GM12878 (cell line): Measurements from ENCODE around the gene FAM111B. TPM values are rescaled to one million over a fixed set of nuclear protein-coding genes. Genes with fewer than 3 reads are reported as not detected.

Source experiments
- ATAC-seq: fragments of 200-7000 bp; cut with Tn5 transposase; 3 replicates; pipeline ENCODE4 v1.9.1; 2020; ENCODE audit warnings: mild to moderate bottlenecking, moderate library complexity
- BruUV-seq: library from RNA; stranded (reverse); fragments of 400-500 nt; replicated peaks from 2 replicates; lab custom pipeline; 2021; lab: Mats Ljungman, UMichigan
- CTCF ChIA-PET: fragments of 300-600 bp; sonication (Branson Sonifier 250); formaldehyde crosslinking; extraction: SDS; loops from one replicate; lab custom pipeline; 2021; ENCODE audit warnings: inconsistent platforms; lab: Yijun Ruan, JAX
- POLR2A ChIA-PET: fragments of 350-600 bp; formaldehyde crosslinking; extraction: SDS; loops from one replicate; lab custom pipeline; 2021; ENCODE audit warnings: inconsistent platforms; lab: Charles Lee
- RAD21 ChIA-PET: fragments of 300-600 bp; sonication (Branson Sonifier 250); formaldehyde crosslinking; loops from one replicate; lab custom pipeline; 2023; ENCODE audit warnings: antibody characterized with exemption; ENCODE audit not compliant: unreplicated experiment; lab: Charles Lee
- SMC1A ChIA-PET: fragments of 300-600 bp; sonication (Branson Sonifier 250); formaldehyde crosslinking; loops from one replicate; lab custom pipeline; 2023; ENCODE audit not compliant: unreplicated experiment, uncharacterized antibody; lab: Charles Lee
- DNase-seq: peaks from one replicate; pipeline ENCODE4 v3.0.0-alpha.2; 2011; ENCODE audit warnings: low read depth, low spot score
- FAIRE-seq: peaks from 3 replicates; lab custom pipeline; 2011; peaks lifted over from hg19 to GRCh38; lab: Jason Lieb, UNC
- H2AFZ ChIP-seq: 2 replicates; pipeline ENCODE4 v1.6.0; 2011; ENCODE audit warnings: low read depth, low read length, control low read depth; ENCODE audit not compliant: control insufficient read depth
- H3K27ac ChIP-seq: 2 replicates; pipeline ENCODE4 v1.5.1; 2011; ENCODE audit warnings: control low read depth; ENCODE audit not compliant: control insufficient read depth, insufficient read depth
- H3K27me3 ChIP-seq, 2 experiments: replicated peaks in 1 of 2; 2 replicates each; pipeline versions ENCODE4 v1.6.0 to v1.6.1; 2011; ENCODE audit warnings: low read length in 1 of 2; ENCODE audit not compliant: control insufficient read depth in 2 of 2, insufficient read depth in 2 of 2
- H3K36me3 ChIP-seq, 2 experiments: 2 replicates each; pipeline ENCODE4 v1.5.1; 2011; ENCODE audit warnings: low read length in 1 of 2; ENCODE audit not compliant: control insufficient read depth in 2 of 2, insufficient read depth in 2 of 2
- H3K4me1 ChIP-seq: 2 replicates; pipeline ENCODE4 v1.6.1; 2011; ENCODE audit warnings: mild to moderate bottlenecking, low read length, moderate library complexity, mixed read lengths; ENCODE audit not compliant: control insufficient read depth, insufficient read depth
- H3K4me2 ChIP-seq: 2 replicates; pipeline ENCODE4 v1.6.0; 2011; ENCODE audit warnings: control low read depth; ENCODE audit not compliant: control insufficient read depth, insufficient read depth
- H3K4me3 ChIP-seq: fragments of 200-600 bp; sonication (generic); 2 replicates; pipeline ENCODE4 v1.5.1; 2016
- H3K79me2 ChIP-seq: 2 replicates; pipeline ENCODE4 v1.6.0; 2011; ENCODE audit warnings: low read length; ENCODE audit not compliant: control insufficient read depth, insufficient read depth
- H3K9ac ChIP-seq: 2 replicates; pipeline ENCODE4 v1.8.0; 2011; ENCODE audit warnings: low read length, control low read depth, mixed read lengths; ENCODE audit not compliant: control insufficient read depth, insufficient read depth
- H3K9me3 ChIP-seq: replicated peaks from 3 replicates; pipeline ENCODE4 v1.5.1; 2011; ENCODE audit warnings: mild to moderate bottlenecking, low read length; ENCODE audit not compliant: control insufficient read depth, insufficient read depth
- H4K20me1 ChIP-seq: 2 replicates; pipeline ENCODE4 v1.6.0; 2011; ENCODE audit not compliant: control insufficient read depth, insufficient read depth
- ATF7 ChIP-seq: fragments of 450-650 bp; IDR thresholded peaks from 2 replicates; pipeline ENCODE4 v1.6.1; 2016; ENCODE audit warnings: low read depth, mild to moderate bottlenecking
- BMI1 ChIP-seq: fragments of 450-650 bp; IDR thresholded peaks from 2 replicates; pipeline ENCODE4 v1.6.1; 2016; ENCODE audit warnings: mild to moderate bottlenecking, moderate library complexity, borderline replicate concordance
- BRCA1 ChIP-seq: IDR thresholded peaks from 2 replicates; pipeline ENCODE4 v1.6.1; 2011; ENCODE audit warnings: low read depth, low read length, improper control_type of control experiment
- CHD1 ChIP-seq: IDR thresholded peaks from 2 replicates; pipeline ENCODE4 v1.6.1; 2012; ENCODE audit warnings: low read depth, low read length, improper control_type of control experiment
- EZH2 ChIP-seq: IDR thresholded peaks from 2 replicates; pipeline ENCODE4 v1.6.1; 2012; ENCODE audit warnings: low read depth, mild to moderate bottlenecking, control low read depth, inconsistent platforms, low read length, borderline replicate concordance; ENCODE audit not compliant: control insufficient read depth
- HDAC2 ChIP-seq: fragments of 200-600 bp; sonication (generic); IDR thresholded peaks from 2 replicates; pipeline ENCODE4 v1.6.1; 2017
- KLF5 ChIP-seq: fragments of 450-650 bp; IDR thresholded peaks from 2 replicates; pipeline ENCODE4 v1.6.1; 2014; ENCODE audit warnings: mild to moderate bottlenecking; ENCODE audit not compliant: partially characterized antibody
- MEF2B ChIP-seq: fragments of 450-650 bp; IDR thresholded peaks from 2 replicates; pipeline ENCODE4 v1.6.1; 2018; ENCODE audit warnings: mild to moderate bottlenecking, moderate library complexity; ENCODE audit not compliant: partially characterized antibody, poor library complexity, severe bottlenecking
- MLLT1 ChIP-seq: fragments of 450-650 bp; IDR thresholded peaks from 2 replicates; pipeline ENCODE4 v1.6.1; 2016; ENCODE audit warnings: mild to moderate bottlenecking
- NBN ChIP-seq: fragments of 450-650 bp; IDR thresholded peaks from 2 replicates; pipeline ENCODE4 v1.6.1; 2016
- NFIC ChIP-seq: IDR thresholded peaks from 2 replicates; pipeline ENCODE4 v1.6.1; 2012; ENCODE audit warnings: low read depth, mild to moderate bottlenecking, inconsistent platforms, low read length, moderate library complexity
- RBBP5 ChIP-seq: fragments of 200-600 bp; sonication (generic); conservative IDR thresholded peaks from 2 replicates; pipeline ENCODE4 v1.6.1; 2016
- RCOR1 ChIP-seq: conservative IDR thresholded peaks from 2 replicates; pipeline ENCODE4 v1.6.1; 2012; ENCODE audit warnings: low read depth, low read length, improper control_type of control experiment
- ZNF24 ChIP-seq: fragments of 450-650 bp; IDR thresholded peaks from 2 replicates; pipeline ENCODE4 v1.6.1; 2017; ENCODE audit warnings: antibody characterized with exemption, mild to moderate bottlenecking
- ZNF687 ChIP-seq: fragments of 450-650 bp; IDR thresholded peaks from 2 replicates; pipeline ENCODE4 v1.6.1; 2017; ENCODE audit warnings: mild to moderate bottlenecking, moderate library complexity
- WGBS: methylation state at CpG from one replicate; pipeline ENCODE4 v1.1.6; 2016; ENCODE audit warnings: low lambda C conversion rate; ENCODE audit not compliant: insufficient replicate concordance, insufficient coverage; ENCODE audit errors: missing lambda C conversion rate; 5-methylcytosine and 5-hydroxymethylcytosine counted together
- in situ Hi-C: fragments of 300-500 bp; cut with MboI; formaldehyde crosslinking; loops from 9 replicates; pipeline ENCODE4 v1.14.3; 2018; ENCODE audit warnings: mixed read lengths
- intact Hi-C: fragments of 100-400 bp; cut with micrococcal nuclease; formaldehyde crosslinking; loops from one replicate; pipeline ENCODE4 v1.14.2; 2022; ENCODE audit not compliant: unreplicated experiment
- polyA plus RNA-seq, 11 experiments: library from polyadenylated mRNA; depleted of rRNA in 4 of 11; unstranded in 6 of 11; stranded (reverse) in 5 of 11; fragments of >200 nt; fragmentation: Nextera tagmentation in 4 of 11; fragmentation: Illumina TruSeq in 1 of 11; extraction: Ambion mirVana in 4 of 11; extraction: Trizol in 1 of 11; gene quantifications; 1 replicate in 1 of 11; 2 replicates in 10 of 11; pipeline versions ENCODE4 v1.2.1 to v1.2.3, GENCODE V29; 2011 to 2016; ENCODE audit warnings: inconsistent platforms in 2 of 11, missing spikeins in 2 of 11, low read depth in 1 of 11
- total RNA-seq, 4 experiments: library from RNA; depleted of rRNA in 3 of 4; stranded (reverse); fragments of >200 nt in 3 of 4; fragmentation: Illumina TruSeq in 1 of 4; extraction: Trizol in 1 of 4; gene quantifications; 2 replicates each; pipeline versions ENCODE4 v1.2.1 to v1.2.3, GENCODE V29; 2013 to 2021

Gene FAM111B
- total and polyA plus RNA-seq, 10 of the 15 experiments (the other 5 are each of a cell fraction or from before 2014, with no cell fraction given), result 35.9 to 97.2 (median 62.1) TPM

- TF ChIP-seq ATF7 (no peak), CHD1 (no peak), EZH2 (no peak), KLF5 (no peak), HDAC2 (no peak)
- TF ChIP-seq, all 136 proteins: peak for 53
Observed at GRCh38 chr11:59142530-59143507, 35.8 kb downstream of the FAM111B start, which contains the start of gene FAM111A (continued).

GRCh38 chr11:59144096-59144495 lies 37.1 kb downstream of the FAM111B start:
- FAIRE-seq, result no peak
- H3K79me2 ChIP-seq, result peaks cover 59% of the 10 kb centered on the region
- no peak for TF ChIP-seq MEF2B
- TF ChIP-seq BRCA1, result no peak
- no peak for TF ChIP-seq RCOR1
- TF ChIP-seq NFIC, result no peak
- no peak for TF ChIP-seq EZH2
- TF ChIP-seq RBBP5, result no peak
- TF ChIP-seq BMI1, result no peak
- TF ChIP-seq ZNF24, result no peak
- no peak for TF ChIP-seq NBN
- no peak for TF ChIP-seq MLLT1
- no peak for TF ChIP-seq ZNF687

More at GRCh38 chr11:59144096-59144495, 37.1 kb downstream of the FAM111B start:
- DNase-seq (no peak), ATAC-seq (no peak)
- in situ Hi-C loops, result loop anchor here (5.0 kb wide), 2 partner anchors 37 to 92 kb away; partner anchors contain the start of gene FAM111B
- H3K9ac ChIP-seq, result peak overlapping the region; percentile 92
- peaks cover 24% of the 10 kb centered on the region; the same call in 1 of the 2 replicates for H3K4me1 ChIP-seq
- intact Hi-C loops, result loop anchor here (1.0 to 2.0 kb wide), 3 partner anchors 8 to 63 kb away; no protein-coding TSS in a partner anchor
- ChIA-PET CTCF (interaction anchor here (1.0 to 12.0 kb wide), 15 partner anchors 8 to 285 kb away, joined by 3 to 250 read pairs (median 5); partner anchors contain the start of genes DTX4 and MPEG1), RAD21 (interaction anchor here (0.9 to 5.9 kb wide), 13 partner anchors 9 to 498 kb away, joined by 3 to 80 read pairs (median 3); partner anchors contain the start of genes DTX4 and FAM111B), POLR2A (interaction anchor here (0.7 to 2.4 kb wide), 10 partner anchors 8 to 46 kb away, joined by 3 to 20 read pairs (median 4); partner anchors contain the start of gene FAM111B), SMC1A (interaction anchor here (0.9 to 4.2 kb wide), 10 partner anchors 8 to 186 kb away, joined by 3 to 36 read pairs (median 6); no protein-coding TSS in a partner anchor)
- H3K4me2 ChIP-seq, result peak overlapping the region; percentile 67
- H4K20me1 ChIP-seq, result no peaks in the 10 kb centered on the region
- peak overlapping the region; percentile 49 for H2AFZ ChIP-seq
- peak overlapping the region; percentile 91 for H3K27ac ChIP-seq
- H3K9me3 ChIP-seq, result no peaks in the 10 kb centered on the region
- no TSS peak for BruUV-seq
- peak overlapping the region; percentile 83 for H3K4me3 ChIP-seq
- no peaks in the 10 kb centered on the region for H3K27me3 ChIP-seq
- H3K36me3 ChIP-seq, result peaks cover 0 to 6% of the 10 kb centered on the region in 2 experiments; a peak in 2 of 4 replicates
- 0% methylated on average over 1 of the region's 1 CpG for WGBS
